NK-92 (cell line): ENCODE results near the gene SPPL3.

Experiments used
- DNase-seq: peaks from one replicate; lab custom pipeline; 2025; ENCODE audit not compliant: unreplicated experiment; lab: John Stamatoyannopoulos, UW

The SPPL3 gene

DNA sequence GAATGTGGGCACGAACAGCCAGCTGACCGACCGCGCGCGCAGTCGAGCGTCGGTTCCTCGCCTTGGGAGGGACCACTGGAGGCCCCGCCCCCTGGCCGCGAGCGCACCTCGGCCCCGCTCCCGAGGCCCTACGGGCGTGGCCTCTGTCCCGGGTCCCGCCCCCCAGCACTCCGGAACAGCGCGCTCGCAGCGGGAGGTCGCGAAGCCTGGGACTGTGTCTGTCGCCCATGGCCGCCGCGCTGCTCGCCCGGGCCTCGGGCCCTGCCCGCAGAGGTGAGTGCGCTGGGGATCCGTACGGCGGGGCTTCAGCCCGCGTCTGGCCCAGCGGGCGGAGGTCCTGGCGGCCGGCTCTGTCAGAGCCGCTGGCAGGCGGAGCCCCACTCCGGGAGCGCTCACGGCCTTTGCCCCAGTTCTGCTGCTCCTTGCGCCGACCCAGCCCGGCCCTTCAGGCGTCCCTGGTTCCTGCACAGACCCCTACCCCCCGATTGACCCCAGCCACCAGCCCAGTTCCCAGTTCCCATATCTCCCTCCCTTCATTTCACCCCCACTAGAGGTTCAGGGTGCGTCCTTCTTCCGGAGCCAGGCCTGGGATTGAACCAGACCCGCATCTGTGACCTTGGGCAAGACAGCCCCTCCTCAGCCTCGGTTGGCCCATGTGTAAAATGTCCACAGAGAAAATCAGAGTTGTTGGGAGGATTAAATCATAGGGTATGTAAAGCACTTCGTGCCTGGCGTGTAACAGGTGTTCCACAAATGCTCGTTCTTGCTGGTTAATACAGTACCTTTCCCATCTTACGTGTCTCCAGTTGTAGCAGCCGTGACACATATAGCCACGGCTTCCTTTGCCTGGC is 178.3 kb downstream of the SPPL3 start, which contains the start of gene ACADS:
Gene ACADS (plus strand): TSS at position 168 of the 851 bp plus-strand sequence. CDS start 60 bp downstream, at position 228.
- DNase-seq: peak; percentile 11

GRCh38 chr12:120725151-120725658 is 179.0 kb downstream of the SPPL3 start:
- DNase-seq: no peak

DNA sequence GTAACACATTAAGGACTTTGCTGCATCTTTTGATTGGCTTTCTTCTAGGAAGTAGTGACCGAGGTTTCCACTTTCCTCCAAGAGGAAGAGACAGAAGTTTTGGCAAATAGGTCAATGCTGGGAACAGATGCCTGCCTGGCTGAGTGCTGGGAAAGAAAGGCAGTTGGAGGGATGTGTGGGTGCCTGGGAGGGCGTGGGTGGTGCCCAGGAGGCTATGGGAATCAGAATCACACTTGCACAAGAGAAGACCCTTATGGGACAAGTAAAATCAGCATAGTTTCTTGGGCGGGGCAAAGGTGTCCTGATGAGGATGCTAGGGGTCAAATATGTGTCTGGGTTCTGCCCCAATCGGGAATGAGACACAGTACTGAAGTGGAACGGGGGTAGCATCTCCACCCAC is 179.4 kb downstream of the SPPL3 start:
- DNase-seq: no peak

DNA sequence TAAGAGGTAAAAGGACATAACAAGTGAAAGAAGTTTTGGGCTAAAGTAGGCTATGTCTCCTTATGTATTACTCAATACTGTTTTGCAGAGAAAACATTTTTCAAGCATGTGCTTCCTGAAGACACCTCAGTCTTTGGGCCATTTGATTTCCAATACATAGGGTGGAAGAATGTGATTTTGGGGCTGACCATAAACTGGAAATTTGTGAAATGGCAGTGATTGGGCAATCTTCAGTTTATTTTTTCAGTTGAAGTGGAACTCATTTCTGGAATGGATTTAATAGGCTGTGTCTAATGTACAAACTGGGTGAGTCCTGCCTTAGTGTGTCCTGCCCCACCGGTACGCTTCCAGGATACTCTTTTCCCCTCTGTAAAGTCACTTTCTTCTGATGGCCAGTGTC is 181.4 kb downstream of the SPPL3 start:
- DNase-seq: no peak

- no peak for DNase-seq
Measured at GRCh38 chr12:120721866-120722265, 182.3 kb downstream of the SPPL3 start.

- no peak for DNase-seq
Measured at GRCh38 chr12:120720987-120721801, 183.0 kb downstream of the SPPL3 start.

- no peak for DNase-seq
Measured at GRCh38 chr12:120720234-120720986, 183.7 kb downstream of the SPPL3 start.

DNA sequence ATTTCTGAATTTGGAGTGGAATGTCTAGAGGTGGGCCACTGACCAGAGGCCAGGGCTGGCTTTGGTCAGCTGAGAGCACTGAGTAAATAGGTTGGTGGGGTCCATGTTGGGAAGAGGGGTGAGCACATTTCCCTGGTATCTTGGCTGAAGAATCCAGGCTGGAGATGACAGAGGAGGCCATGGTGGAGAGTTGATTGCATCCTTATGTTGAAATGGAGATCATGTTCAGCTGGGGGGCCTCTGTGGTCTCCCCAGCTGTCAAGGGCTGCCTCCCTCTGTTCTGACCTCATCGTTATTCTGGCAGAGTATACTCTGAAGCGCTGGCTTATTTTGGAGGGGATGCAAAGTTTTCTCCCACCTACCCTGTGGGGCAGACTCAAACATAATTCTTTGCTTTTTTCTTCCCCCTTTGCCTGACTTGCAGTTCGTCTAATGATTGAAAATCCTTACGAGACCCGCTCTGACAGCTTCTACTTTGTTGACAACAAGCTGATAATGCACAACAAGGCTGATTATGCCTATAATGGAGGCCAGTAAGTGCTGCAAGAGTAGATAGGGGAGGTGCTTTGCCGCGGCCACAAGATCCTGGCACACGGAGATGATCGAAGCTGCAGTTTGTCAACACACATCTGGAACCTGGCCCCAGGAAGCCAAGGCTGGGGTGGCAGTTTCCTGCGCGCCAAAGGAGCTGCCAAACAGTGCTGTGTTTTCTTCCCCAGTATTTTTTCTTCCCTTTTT is 184.5 kb downstream of the SPPL3 start:
- DNase-seq: no peak

DNA sequence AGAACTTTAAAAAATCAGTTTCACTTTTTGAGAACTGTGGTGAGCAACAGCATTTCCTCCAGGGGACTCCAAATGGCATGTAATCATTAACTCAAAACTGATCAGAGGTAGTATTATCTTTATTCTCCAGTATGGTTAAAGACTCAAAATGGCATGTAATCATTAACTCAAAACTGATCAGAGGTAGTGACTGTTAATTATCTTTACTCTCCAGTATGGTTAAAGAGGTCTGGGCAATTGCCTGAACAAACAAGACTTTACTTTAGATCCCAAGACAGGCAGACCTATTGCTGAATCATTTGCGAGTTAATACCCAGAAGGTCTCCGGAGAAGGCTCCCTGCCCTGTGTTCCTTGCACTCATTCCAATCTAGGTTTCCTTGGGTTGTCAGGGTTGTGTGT is 185.1 kb downstream of the SPPL3 start:
- no peak for DNase-seq

DNA sequence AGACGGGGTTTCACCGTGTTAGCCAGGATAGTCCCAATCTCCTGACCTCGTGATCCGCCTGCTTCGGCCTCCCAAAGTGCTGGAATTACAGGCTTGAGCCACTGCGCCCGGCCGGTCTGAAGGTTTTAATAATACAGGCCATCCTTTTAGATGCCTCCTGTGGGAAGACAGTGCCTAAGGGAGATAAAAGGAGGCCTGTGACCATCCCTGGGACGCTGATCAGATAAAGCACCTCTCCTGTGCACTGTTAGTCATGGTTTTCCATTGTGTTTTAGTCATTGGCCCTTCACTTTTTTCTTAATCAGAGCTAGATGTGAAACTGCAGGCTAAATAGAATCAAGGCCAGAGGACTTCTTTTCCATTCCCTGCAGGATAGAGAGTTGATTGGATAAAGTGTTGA is 186.1 kb downstream of the SPPL3 start:
- DNase-seq: no peak

GRCh38 chr12:120713861-120714482 is 190.2 kb downstream of the SPPL3 start:
- DNase-seq: no peak

GRCh38 chr12:120712610-120713009 is 191.5 kb downstream of the SPPL3 start:
- DNase-seq: no peak
